HepG2 (cell line): ENCODE results near the gene TFB1M. TPM values are rescaled to one million over a fixed set of nuclear protein-coding genes. Genes with fewer than 3 reads are reported as not detected.

ENCODE experiments used
- ASH2L ChIP-seq: fragments of 300-600, 200-600 bp; sonication (generic); IDR thresholded peaks from 2 replicates; pipeline ENCODE4 v1.7.0; 2017; ENCODE audit warnings: low read depth, mild to moderate bottlenecking, moderate library complexity, mixed read lengths, low read length; ENCODE audit not compliant: insufficient read length
- CEBPB ChIP-seq: IDR thresholded peaks from 2 replicates; pipeline ENCODE4 v1.6.1; 2011; ENCODE audit warnings: low read depth, low read length, improper control_type of control experiment, borderline replicate concordance
- CHCHD3 ChIP-seq: sonication (generic); formaldehyde crosslinking; IDR thresholded peaks from 2 replicates; pipeline ENCODE4 v1.8.0; 2022; ENCODE audit warnings: mild to moderate bottlenecking, missing genetic modification reagents, moderate library complexity
- GATA4 ChIP-seq: sonication (generic); IDR thresholded peaks from 2 replicates; pipeline ENCODE4 v1.6.1; 2016; ENCODE audit warnings: antibody characterized with exemption, low read depth, borderline replicate concordance
- MXD4 ChIP-seq: IDR thresholded peaks from 2 replicates; pipeline ENCODE4 v1.6.1; 2016; ENCODE audit warnings: mild to moderate bottlenecking, missing biosample characterization, missing genetic modification reagents
- MXI1 ChIP-seq: IDR thresholded peaks from 3 replicates; pipeline ENCODE4 v1.6.1; 2012; ENCODE audit warnings: low read depth, low read length, inconsistent platforms, borderline replicate concordance
- POLR2A ChIP-seq, 2 experiments: IDR thresholded peaks; 2 replicates each; pipeline ENCODE4 v1.6.1; 2011; ENCODE audit warnings: low read depth in 2 of 2, low read length in 2 of 2, mild to moderate bottlenecking in 1 of 2, moderate library complexity in 1 of 2; ENCODE audit not compliant: insufficient read depth in 1 of 2
- POLR2G ChIP-seq: fragments of 200-400 bp; formaldehyde crosslinking; IDR thresholded peaks from 2 replicates; pipeline ENCODE4 v1.6.1; 2018; ENCODE audit warnings: mild to moderate bottlenecking, low read depth, low read length, moderate library complexity
- RBFOX2 ChIP-seq: fragments of 200-400 bp; formaldehyde crosslinking; IDR thresholded peaks from 2 replicates; pipeline ENCODE4 v1.6.1; 2017; ENCODE audit warnings: low read depth, mild to moderate bottlenecking, low read length
- TCF12 ChIP-seq, 2 experiments: fragments of 450-650 bp in 1 of 2; sonication (generic) in 1 of 2; formaldehyde crosslinking in 1 of 2; IDR thresholded peaks; 2 replicates each; pipeline versions ENCODE4 v1.6.1 to v1.8.0; 2017 to 2022; ENCODE audit warnings: antibody characterized with exemption in 1 of 2, mild to moderate bottlenecking in 1 of 2, missing genetic modification reagents in 1 of 2, moderate library complexity in 1 of 2
- ZBTB7B ChIP-seq: sonication (generic); formaldehyde crosslinking; IDR thresholded peaks from 2 replicates; pipeline ENCODE4 v1.4.0; 2020; ENCODE audit warnings: missing genetic modification reagents
- ZNF468 ChIP-seq: sonication (generic); formaldehyde crosslinking; IDR thresholded peaks from 2 replicates; pipeline ENCODE4 v1.8.0; 2022; ENCODE audit warnings: mild to moderate bottlenecking, moderate library complexity, missing genetic modification reagents
- polyA plus RNA-seq, 8 experiments: library from polyadenylated mRNA; depleted of rRNA in 3 of 8; stranded (reverse) in 7 of 8; unstranded in 1 of 8; fragments of >200 nt; fragmentation: Illumina TruSeq in 4 of 8; extraction: Trizol in 4 of 8; gene quantifications; 2 replicates each; pipeline versions ENCODE4 v1.2.1 to v1.2.3, GENCODE V29; 2011 to 2016; ENCODE audit warnings: low read depth in 4 of 8, missing spikeins in 1 of 8, mixed read lengths in 1 of 8; ENCODE audit not compliant: insufficient read depth in 1 of 8
- total RNA-seq, 5 experiments: library from RNA; depleted of rRNA; stranded (reverse); fragments of >200 nt; fragmentation: Illumina TruSeq; extraction: Trizol; gene quantifications; 2 replicates each; pipeline ENCODE4 v1.2.3, GENCODE V29; 2016; ENCODE audit warnings: low read depth in 1 of 5
- TF ChIP-seq, protein P1 (sequence below): sonication (generic); formaldehyde crosslinking; IDR thresholded peaks from 2 replicates; pipeline ENCODE4 v1.4.0; 2020; ENCODE audit warnings: mild to moderate bottlenecking, missing genetic modification reagents
- TF ChIP-seq, protein P2 (sequence below): sonication (generic); formaldehyde crosslinking; IDR thresholded peaks from 2 replicates; pipeline ENCODE4 v1.4.0; 2020; ENCODE audit warnings: missing genetic modification reagents, borderline replicate concordance
- TF ChIP-seq, protein P3 (sequence below): sonication (generic); formaldehyde crosslinking; IDR thresholded peaks from 2 replicates; pipeline ENCODE4 v1.5.1; 2020; ENCODE audit warnings: mild to moderate bottlenecking, moderate library complexity, missing genetic modification reagents
- TF ChIP-seq, protein P4 (sequence below): sonication (generic); formaldehyde crosslinking; IDR thresholded peaks from 2 replicates; pipeline ENCODE4 v1.4.0; 2020; ENCODE audit warnings: mild to moderate bottlenecking, missing genetic modification reagents
- TF ChIP-seq, protein P5 (sequence below): IDR thresholded peaks from 2 replicates; pipeline ENCODE4 v1.6.1; 2016; ENCODE audit warnings: missing compliant biosample characterization, missing genetic modification reagents, borderline replicate concordance
- TF ChIP-seq, protein P6 (sequence below): sonication (generic); formaldehyde crosslinking; IDR thresholded peaks from 2 replicates; pipeline ENCODE4 v1.8.1; 2023; ENCODE audit warnings: mild to moderate bottlenecking, moderate library complexity, missing genetic modification reagents

The TFB1M gene
- total and polyA plus RNA-seq, 2 of the 13 experiments (the other 11 are each of a cell fraction or from before 2014, with no cell fraction given) = 91.4 to 122 TPM

DNA sequence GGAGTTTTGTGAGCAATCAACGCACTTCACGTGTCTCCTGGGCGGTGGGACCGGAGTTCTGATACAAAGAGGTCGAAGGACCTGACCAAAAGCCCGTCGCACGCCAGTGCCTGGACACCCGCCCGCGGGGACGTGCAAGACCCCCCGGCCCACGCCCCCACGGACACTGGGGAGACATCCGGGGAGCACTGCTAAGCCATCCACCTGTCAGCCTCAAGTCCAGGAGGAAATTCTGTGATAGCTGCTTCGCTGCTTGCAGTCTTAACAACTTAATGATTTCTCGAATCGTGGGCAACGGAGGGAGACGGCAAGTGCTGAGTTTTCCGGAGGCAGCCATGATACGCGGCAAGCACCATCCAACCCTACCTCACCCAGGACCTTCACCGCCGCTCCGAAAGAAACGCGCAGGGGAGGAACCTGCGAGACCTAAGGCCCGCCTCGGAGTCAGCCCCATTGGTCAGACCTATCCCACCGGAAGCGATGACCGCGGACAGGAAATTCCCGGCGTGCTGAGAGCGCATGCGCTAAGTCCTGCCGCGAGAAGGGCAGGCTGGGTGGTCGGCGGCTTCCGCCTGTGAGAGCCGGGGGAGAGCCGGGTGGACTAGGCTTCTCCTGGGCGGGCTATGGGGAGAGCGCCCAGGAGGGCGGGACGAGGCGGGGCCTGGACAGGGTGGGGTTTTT, at the start of gene TFB1M (continued):
- TF ChIP-seq, protein P1, sequence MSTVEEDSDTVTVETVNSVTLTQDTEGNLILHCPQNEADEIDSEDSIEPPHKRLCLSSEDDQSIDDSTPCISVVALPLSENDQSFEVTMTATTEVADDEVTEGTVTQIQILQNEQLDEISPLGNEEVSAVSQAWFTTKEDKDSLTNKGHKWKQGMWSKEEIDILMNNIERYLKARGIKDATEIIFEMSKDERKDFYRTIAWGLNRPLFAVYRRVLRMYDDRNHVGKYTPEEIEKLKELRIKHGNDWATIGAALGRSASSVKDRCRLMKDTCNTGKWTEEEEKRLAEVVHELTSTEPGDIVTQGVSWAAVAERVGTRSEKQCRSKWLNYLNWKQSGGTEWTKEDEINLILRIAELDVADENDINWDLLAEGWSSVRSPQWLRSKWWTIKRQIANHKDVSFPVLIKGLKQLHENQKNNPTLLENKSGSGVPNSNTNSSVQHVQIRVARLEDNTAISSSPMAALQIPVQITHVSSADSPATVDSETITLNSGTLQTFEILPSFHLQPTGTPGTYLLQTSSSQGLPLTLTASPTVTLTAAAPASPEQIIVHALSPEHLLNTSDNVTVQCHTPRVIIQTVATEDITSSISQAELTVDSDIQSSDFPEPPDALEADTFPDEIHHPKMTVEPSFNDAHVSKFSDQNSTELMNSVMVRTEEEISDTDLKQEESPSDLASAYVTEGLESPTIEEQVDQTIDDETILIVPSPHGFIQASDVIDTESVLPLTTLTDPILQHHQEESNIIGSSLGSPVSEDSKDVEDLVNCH = peak; percentile 84; the same call in 1 of the 2 replicates
- TF ChIP-seq ZNF468 (CRISPR knock-in tag) (no peak), POLR2A (IDR thresholded peaks at IDR 0.05; ENCODE audit: insufficient read depth in 1 of 2, low read depth in 2 of 2, low read length in 2 of 2) (peak; percentile 91 to 95), POLR2G (peak; percentile 87), MXI1 (peak; percentile 81; the same call in 1 of the 3 replicates), MXD4 (CRISPR knock-in tag) (peak; percentile 59; the same call in 1 of the 2 replicates), ASH2L (peak; percentile 91), CHCHD3 (CRISPR knock-in tag) (no peak), GATA4 (no peak), TCF12 (IDR thresholded peaks at IDR 0.05) (no peak), TCF12 (CRISPR knock-in tag; IDR thresholded peaks at IDR 0.05) (no peak; the same call in 1 of the 2 replicates), RBFOX2 (peak; percentile 95), CEBPB (no peak), ZBTB7B (peak; percentile 93)
- TF ChIP-seq, protein P2, sequence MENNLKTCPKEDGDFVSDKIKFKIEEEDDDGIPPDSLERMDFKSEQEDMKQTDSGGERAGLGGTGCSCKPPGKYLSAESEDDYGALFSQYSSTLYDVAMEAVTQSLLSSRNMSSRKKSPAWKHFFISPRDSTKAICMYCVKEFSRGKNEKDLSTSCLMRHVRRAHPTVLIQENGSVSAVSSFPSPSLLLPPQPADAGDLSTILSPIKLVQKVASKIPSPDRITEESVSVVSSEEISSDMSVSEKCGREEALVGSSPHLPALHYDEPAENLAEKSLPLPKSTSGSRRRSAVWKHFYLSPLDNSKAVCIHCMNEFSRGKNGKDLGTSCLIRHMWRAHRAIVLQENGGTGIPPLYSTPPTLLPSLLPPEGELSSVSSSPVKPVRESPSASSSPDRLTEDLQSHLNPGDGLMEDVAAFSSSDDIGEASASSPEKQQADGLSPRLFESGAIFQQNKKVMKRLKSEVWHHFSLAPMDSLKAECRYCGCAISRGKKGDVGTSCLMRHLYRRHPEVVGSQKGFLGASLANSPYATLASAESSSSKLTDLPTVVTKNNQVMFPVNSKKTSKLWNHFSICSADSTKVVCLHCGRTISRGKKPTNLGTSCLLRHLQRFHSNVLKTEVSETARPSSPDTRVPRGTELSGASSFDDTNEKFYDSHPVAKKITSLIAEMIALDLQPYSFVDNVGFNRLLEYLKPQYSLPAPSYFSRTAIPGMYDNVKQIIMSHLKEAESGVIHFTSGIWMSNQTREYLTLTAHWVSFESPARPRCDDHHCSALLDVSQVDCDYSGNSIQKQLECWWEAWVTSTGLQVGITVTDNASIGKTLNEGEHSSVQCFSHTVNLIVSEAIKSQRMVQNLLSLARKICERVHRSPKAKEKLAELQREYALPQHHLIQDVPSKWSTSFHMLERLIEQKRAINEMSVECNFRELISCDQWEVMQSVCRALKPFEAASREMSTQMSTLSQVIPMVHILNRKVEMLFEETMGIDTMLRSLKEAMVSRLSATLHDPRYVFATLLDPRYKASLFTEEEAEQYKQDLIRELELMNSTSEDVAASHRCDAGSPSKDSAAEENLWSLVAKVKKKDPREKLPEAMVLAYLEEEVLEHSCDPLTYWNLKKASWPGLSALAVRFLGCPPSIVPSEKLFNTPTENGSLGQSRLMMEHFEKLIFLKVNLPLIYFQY (CRISPR knock-in tag) = no peak
- TF ChIP-seq, protein P3, sequence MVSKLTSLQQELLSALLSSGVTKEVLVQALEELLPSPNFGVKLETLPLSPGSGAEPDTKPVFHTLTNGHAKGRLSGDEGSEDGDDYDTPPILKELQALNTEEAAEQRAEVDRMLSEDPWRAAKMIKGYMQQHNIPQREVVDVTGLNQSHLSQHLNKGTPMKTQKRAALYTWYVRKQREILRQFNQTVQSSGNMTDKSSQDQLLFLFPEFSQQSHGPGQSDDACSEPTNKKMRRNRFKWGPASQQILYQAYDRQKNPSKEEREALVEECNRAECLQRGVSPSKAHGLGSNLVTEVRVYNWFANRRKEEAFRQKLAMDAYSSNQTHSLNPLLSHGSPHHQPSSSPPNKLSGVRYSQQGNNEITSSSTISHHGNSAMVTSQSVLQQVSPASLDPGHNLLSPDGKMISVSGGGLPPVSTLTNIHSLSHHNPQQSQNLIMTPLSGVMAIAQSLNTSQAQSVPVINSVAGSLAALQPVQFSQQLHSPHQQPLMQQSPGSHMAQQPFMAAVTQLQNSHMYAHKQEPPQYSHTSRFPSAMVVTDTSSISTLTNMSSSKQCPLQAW = peak; percentile 83
- TF ChIP-seq, protein P4, sequence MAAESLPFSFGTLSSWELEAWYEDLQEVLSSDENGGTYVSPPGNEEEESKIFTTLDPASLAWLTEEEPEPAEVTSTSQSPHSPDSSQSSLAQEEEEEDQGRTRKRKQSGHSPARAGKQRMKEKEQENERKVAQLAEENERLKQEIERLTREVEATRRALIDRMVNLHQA (CRISPR knock-in tag) = no peak
- TF ChIP-seq, protein P5, sequence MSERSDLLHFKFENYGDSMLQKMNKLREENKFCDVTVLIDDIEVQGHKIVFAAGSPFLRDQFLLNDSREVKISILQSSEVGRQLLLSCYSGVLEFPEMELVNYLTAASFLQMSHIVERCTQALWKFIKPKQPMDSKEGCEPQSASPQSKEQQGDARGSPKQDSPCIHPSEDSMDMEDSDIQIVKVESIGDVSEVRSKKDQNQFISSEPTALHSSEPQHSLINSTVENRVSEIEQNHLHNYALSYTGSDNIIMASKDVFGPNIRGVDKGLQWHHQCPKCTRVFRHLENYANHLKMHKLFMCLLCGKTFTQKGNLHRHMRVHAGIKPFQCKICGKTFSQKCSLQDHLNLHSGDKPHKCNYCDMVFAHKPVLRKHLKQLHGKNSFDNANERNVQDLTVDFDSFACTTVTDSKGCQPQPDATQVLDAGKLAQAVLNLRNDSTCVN (CRISPR knock-in tag) = peak; percentile 57; the same call in 1 of the 2 replicates
- TF ChIP-seq, protein P6, sequence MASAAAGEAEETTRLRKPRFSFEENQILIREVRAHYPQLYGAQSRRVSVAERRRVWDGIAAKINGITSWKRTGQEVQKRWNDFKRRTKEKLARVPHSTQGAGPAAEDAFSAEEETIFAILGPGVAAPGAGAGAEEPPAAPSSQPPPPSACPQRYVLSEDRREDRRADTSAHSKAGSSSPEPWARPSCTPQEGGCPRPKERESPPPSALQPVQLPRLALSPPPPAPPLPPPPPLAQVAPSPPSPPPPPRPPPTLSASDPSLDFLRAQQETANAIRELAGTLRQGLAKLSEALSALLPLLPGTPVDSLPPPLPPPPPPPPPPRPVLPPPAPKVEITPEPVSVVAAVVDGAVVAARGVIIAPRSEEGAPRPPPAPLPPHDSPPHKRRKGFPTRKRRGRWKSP (CRISPR knock-in tag) = peak; percentile 34
